ENCODE measurements around the gene BRINP2.

DNA sequence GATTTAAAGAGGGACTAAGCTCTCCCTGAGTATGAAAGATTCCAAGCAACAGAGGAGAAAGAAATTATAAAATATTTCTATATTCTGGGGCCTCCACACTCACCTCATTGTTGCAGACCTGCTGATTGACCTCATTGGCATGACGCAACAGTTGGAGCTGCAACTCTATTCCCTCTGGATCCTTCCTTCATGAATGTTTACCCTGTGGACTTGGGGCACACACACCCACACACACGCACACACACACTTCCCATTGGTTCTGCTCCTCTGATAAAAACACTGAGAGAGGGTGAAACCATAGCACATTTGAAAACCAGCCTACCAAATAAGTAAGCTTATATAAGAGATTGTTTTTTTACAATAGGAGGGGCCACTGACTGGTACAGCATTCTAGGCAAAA lies 159.1 kb downstream of the BRINP2 start:
- TF ChIP-seq DNMT3B (CRISPR knock-in tag; conservative IDR thresholded peaks at IDR 0.05): no peak
- TF ChIP-seq CTCF (CRISPR knock-in tag; IDR thresholded peaks at IDR 0.05): no peak
- no peak for TF ChIP-seq ZSCAN22 (CRISPR knock-in tag; IDR thresholded peaks at IDR 0.05)
